Fibroblast of mammary gland (primary cell): ENCODE results near the gene SLC4A9.
"Not testable (repeated sequence)": the region's sequence is repeated elsewhere in the genome, so short reads cannot be mapped to it uniquely, and the experiment has no call there.

ENCODE experiments used
- DNase-seq: peaks from one replicate; pipeline ENCODE4 v3.0.0-alpha.2; 2010; ENCODE audit warnings: low read depth
- H3K4me3 ChIP-seq: 2 replicates; pipeline ENCODE4 v1.5.1; 2011; ENCODE audit warnings: low read depth, mild to moderate bottlenecking, low read length, moderate library complexity; ENCODE audit not compliant: control insufficient read depth
- TF ChIP-seq, protein P1 (sequence below): conservative IDR thresholded peaks from 2 replicates; pipeline ENCODE4 v1.5.1; 2011; ENCODE audit warnings: low read depth, low read length, inconsistent platforms; ENCODE audit not compliant: control insufficient read depth, insufficient read depth

The SLC4A9 gene

DNA sequence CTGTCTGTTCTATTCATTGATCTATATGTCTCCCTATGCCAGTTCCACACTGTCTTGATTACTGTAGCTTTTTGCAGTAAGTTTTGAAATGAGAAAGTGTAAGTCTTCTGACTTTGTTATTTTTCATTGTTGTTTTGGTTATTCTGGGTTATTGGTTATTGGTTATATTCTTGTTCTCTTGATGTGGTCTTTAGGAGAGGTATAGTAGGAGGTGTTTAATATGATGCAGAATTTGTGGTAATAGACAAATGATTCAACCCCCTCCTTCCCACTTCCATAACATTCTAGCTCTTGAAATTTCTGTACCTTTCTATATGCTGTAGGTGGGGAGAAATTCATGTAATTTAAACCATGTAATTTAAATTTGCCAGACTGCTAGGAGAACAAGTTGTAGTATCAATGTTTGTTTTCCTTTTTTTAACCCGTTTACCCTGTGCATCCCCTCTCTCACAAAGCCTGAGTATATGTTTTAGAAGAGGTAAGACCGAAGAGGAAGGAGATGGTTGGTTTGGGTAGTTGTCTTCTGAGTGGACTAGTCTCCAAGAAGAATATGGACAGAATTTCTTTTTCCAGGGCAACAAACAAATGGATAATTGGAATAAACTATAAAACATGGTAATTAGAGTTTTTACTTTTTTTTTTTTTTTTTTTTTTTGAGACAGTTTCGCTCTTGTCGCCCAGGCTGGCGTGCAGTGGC is 60.8 kb downstream of the SLC4A9 start:
- DNase-seq: no peak
- TF ChIP-seq, protein P1, sequence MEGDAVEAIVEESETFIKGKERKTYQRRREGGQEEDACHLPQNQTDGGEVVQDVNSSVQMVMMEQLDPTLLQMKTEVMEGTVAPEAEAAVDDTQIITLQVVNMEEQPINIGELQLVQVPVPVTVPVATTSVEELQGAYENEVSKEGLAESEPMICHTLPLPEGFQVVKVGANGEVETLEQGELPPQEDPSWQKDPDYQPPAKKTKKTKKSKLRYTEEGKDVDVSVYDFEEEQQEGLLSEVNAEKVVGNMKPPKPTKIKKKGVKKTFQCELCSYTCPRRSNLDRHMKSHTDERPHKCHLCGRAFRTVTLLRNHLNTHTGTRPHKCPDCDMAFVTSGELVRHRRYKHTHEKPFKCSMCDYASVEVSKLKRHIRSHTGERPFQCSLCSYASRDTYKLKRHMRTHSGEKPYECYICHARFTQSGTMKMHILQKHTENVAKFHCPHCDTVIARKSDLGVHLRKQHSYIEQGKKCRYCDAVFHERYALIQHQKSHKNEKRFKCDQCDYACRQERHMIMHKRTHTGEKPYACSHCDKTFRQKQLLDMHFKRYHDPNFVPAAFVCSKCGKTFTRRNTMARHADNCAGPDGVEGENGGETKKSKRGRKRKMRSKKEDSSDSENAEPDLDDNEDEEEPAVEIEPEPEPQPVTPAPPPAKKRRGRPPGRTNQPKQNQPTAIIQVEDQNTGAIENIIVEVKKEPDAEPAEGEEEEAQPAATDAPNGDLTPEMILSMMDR: no peak
- no peak overlapping the region for H3K4me3 ChIP-seq

DNA sequence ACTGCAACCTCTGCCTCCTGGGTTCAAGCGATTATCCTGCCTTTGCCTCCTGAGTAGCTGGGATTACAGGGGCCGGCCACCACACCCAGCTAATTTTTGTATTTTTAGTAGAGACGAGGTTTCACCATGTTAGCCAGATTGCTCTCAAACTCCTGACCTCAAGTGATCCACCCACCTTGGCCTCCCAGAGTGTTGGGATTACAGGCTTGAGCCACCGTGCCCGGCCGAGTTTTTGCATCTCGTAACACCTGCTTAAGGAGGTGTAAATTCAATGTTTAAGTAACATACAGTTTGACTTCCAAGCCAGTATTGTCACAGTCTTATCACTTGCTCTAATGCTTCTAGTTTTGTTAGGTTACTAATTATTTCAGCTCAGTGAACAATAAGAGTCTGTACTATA is 61.4 kb downstream of the SLC4A9 start:
- H3K4me3 ChIP-seq: not testable (repeated sequence)

DNA sequence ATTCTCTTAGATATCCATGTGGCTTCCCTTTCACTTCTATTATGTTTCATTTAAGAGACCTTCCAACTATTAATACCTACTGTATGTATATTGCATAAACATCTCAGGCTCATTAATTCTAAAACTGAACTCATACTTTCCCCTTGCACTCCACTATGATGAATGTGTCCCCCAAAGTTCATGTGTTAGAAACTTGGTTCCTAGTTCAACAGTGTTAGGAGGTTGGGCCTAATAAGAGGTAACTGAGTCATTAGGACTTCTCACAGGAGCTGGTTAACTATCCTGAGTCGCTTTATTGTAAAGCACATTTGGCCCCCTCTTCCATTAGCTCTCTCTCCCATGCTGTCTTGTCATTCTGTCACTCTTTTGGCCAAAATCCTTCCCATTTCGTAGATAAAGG is 63.6 kb downstream of the SLC4A9 start:
- no peak for DNase-seq
- TF ChIP-seq, protein P1: no peak
- no peak overlapping the region for H3K4me3 ChIP-seq

More for the DNA sequence above, 61.4 kb downstream of the SLC4A9 start:
- DNase-seq: not testable (repeated sequence)

GRCh38 chr5:140424135-140424534 is 64.1 kb downstream of the SLC4A9 start:
- DNase-seq: no peak
- H3K4me3 ChIP-seq: no peak overlapping the region
- TF ChIP-seq, protein P1: no peak
